HEK293T (cell line): ENCODE data around the gene BBS1.

Experiments used
- ARNT ChIP-seq: fragments of 450-650 bp; IDR thresholded peaks from 2 replicates; pipeline ENCODE4 v1.6.1; 2017; ENCODE audit warnings: mild to moderate bottlenecking
- BHLHE40 ChIP-seq: fragments of 450-650 bp; IDR thresholded peaks from 2 replicates; pipeline ENCODE4 v1.6.1; 2016; ENCODE audit warnings: mild to moderate bottlenecking, moderate library complexity, borderline replicate concordance
- CTBP1 ChIP-seq: fragments of 450-650 bp; IDR thresholded peaks from 2 replicates; pipeline ENCODE4 v1.6.1; 2016; ENCODE audit warnings: borderline replicate concordance
- FOXA1 ChIP-seq: fragments of 450-650 bp; IDR thresholded peaks from 2 replicates; pipeline ENCODE4 v1.6.1; 2016; ENCODE audit warnings: mild to moderate bottlenecking
- FOXM1 ChIP-seq: fragments of 450-650 bp; IDR thresholded peaks from 2 replicates; pipeline ENCODE4 v1.6.1; 2017; ENCODE audit warnings: mild to moderate bottlenecking, borderline replicate concordance
- HDGF ChIP-seq: fragments of 450-650 bp; IDR thresholded peaks from 2 replicates; pipeline ENCODE4 v1.6.1; 2017; ENCODE audit warnings: antibody characterized with exemption, borderline replicate concordance
- L3MBTL2 ChIP-seq: fragments of 450-650 bp; conservative IDR thresholded peaks from 2 replicates; pipeline ENCODE4 v1.6.1; 2016; ENCODE audit warnings: mild to moderate bottlenecking
- LEF1 ChIP-seq: fragments of 450-650 bp; IDR thresholded peaks from 2 replicates; pipeline ENCODE4 v1.6.1; 2017; ENCODE audit warnings: mild to moderate bottlenecking, borderline replicate concordance
- NFRKB ChIP-seq: fragments of 450-650 bp; IDR thresholded peaks from 2 replicates; pipeline ENCODE4 v1.6.1; 2016; ENCODE audit warnings: mild to moderate bottlenecking, moderate library complexity
- SP1 ChIP-seq: fragments of 450-650 bp; IDR thresholded peaks from 2 replicates; pipeline ENCODE4 v1.6.1; 2017
- SUZ12 ChIP-seq: fragments of 450-650 bp; IDR thresholded peaks from 2 replicates; pipeline ENCODE4 v1.6.1; 2016; ENCODE audit warnings: mild to moderate bottlenecking
- TARDBP ChIP-seq: fragments of 450-650 bp; IDR thresholded peaks from 2 replicates; pipeline ENCODE4 v1.6.1; 2016
- ZNF384 ChIP-seq: fragments of 450-650 bp; IDR thresholded peaks from 2 replicates; pipeline ENCODE4 v1.6.1; 2016
- TF ChIP-seq, protein P1 (sequence below): fragments of 450-650 bp; IDR thresholded peaks from 2 replicates; pipeline ENCODE4 v1.6.1; 2016

DNA sequence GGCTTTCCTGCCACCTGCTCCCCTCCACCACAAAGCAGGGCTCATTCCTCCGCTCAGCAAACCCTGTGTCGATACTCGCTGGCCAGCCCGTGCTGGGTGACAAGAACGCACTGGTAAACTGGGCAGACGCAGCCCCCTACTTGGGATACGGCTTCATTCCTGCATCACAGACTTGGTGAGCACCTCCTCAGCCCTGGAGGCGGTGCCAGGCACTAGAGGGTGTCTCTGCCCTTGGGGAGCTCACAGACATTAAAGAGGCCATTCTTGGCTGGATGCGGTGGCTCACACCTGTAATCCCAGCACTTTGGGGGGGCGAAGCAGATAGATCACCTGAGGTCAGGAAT lies 29.4 kb downstream of the BBS1 start:
- TF ChIP-seq HDGF (no peak), SP1 (no peak), ZNF384 (no peak), ARNT (no peak), FOXA1 (no peak), TARDBP (no peak), SUZ12 (no peak), FOXM1 (no peak), BHLHE40 (no peak), NFRKB (no peak), L3MBTL2 (no peak), CTBP1 (no peak), LEF1 (no peak)
- TF ChIP-seq, protein P1, sequence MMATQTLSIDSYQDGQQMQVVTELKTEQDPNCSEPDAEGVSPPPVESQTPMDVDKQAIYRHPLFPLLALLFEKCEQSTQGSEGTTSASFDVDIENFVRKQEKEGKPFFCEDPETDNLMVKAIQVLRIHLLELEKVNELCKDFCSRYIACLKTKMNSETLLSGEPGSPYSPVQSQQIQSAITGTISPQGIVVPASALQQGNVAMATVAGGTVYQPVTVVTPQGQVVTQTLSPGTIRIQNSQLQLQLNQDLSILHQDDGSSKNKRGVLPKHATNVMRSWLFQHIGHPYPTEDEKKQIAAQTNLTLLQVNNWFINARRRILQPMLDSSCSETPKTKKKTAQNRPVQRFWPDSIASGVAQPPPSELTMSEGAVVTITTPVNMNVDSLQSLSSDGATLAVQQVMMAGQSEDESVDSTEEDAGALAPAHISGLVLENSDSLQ: no peak
